H1 (cell line): ENCODE results near the gene HOXC11. TPM values are rescaled to one million over a fixed set of nuclear protein-coding genes. Genes with fewer than 3 reads are reported as not detected.

Experiments
- CTCF ChIA-PET: fragments of 300-600 bp; sonication (Branson Sonifier 250); formaldehyde crosslinking; loops from one replicate; lab custom pipeline; 2021; ENCODE audit not compliant: partially characterized antibody; lab: Charles Lee
- POLR2A ChIA-PET: fragments of 300-600 bp; sonication (Branson Sonifier 250); formaldehyde crosslinking; loops from one replicate; lab custom pipeline; 2021; ENCODE audit warnings: inconsistent platforms; ENCODE audit not compliant: partially characterized antibody; lab: Charles Lee
- DNase-seq, 2 experiments: peaks; one replicate each; pipeline versions ENCODE4 v3.0.0 to v3.0.0-alpha.2; 2010 to 2022; ENCODE audit warnings: low spot score in 2 of 2, low read depth in 1 of 2, mixed read lengths in 1 of 2
- FAIRE-seq: peaks from 2 replicates; lab custom pipeline; 2011; peaks lifted over from hg19 to GRCh38; lab: Jason Lieb, UNC
- H2AFZ ChIP-seq: 2 replicates; pipeline ENCODE4 v1.8.1; 2012; ENCODE audit warnings: low read length, inconsistent platforms
- H2AK5ac ChIP-seq: 2 replicates; pipeline ENCODE4 v1.6.1; 2013; ENCODE audit warnings: low read depth, low read length
- H2BK120ac ChIP-seq: replicated peaks from 2 replicates; pipeline ENCODE3; 2013; ENCODE audit warnings: low read depth, low read length, inconsistent platforms
- H2BK12ac ChIP-seq: 2 replicates; pipeline ENCODE4 v1.6.1; 2013; ENCODE audit warnings: low read depth, low read length
- H2BK15ac ChIP-seq: 2 replicates; pipeline ENCODE4 v1.6.1; 2013; ENCODE audit warnings: low read length
- H2BK20ac ChIP-seq: 2 replicates; pipeline ENCODE4 v1.6.1; 2013; ENCODE audit warnings: low read length
- H2BK5ac ChIP-seq: 2 replicates; pipeline ENCODE4 v1.6.1; 2013; ENCODE audit warnings: low read depth, low read length
- H3K14ac ChIP-seq: 2 replicates; pipeline ENCODE4 v1.6.1; 2013; ENCODE audit warnings: inconsistent platforms; ENCODE audit not compliant: insufficient read length
- H3K18ac ChIP-seq: 2 replicates; pipeline ENCODE4 v1.6.1; 2013; ENCODE audit warnings: low read length; ENCODE audit errors: extremely low read depth
- H3K23ac ChIP-seq: 2 replicates; pipeline ENCODE4 v1.6.1; 2013; ENCODE audit warnings: inconsistent platforms; ENCODE audit not compliant: insufficient read length
- H3K23me2 ChIP-seq: 2 replicates; pipeline ENCODE4 v1.6.1; 2013; ENCODE audit warnings: low read depth, low read length
- H3K27ac ChIP-seq: 2 replicates; pipeline ENCODE4 v1.6.1; 2011; ENCODE audit warnings: low read depth, low read length, inconsistent platforms
- H3K27me3 ChIP-seq, 4 experiments: replicated peaks in 1 of 4; 1 replicate in 1 of 4; 2 replicates in 3 of 4; pipeline versions ENCODE4 v1.6.1 to v1.8.1; 2011 to 2013; ENCODE audit warnings: low read length in 3 of 4, mild to moderate bottlenecking in 3 of 4, inconsistent platforms in 2 of 4, mixed read lengths in 2 of 4, moderate library complexity in 1 of 4; ENCODE audit not compliant: control insufficient read depth in 3 of 4, insufficient read depth in 3 of 4; ENCODE audit errors: extremely low read depth in 1 of 4
- H3K36me3 ChIP-seq, 4 experiments: 2 replicates each; pipeline versions ENCODE4 v1.6.1 to v1.8.1; 2011 to 2013; ENCODE audit warnings: mild to moderate bottlenecking in 4 of 4, low read length in 3 of 4, moderate library complexity in 2 of 4, control low read depth in 1 of 4, inconsistent platforms in 1 of 4; ENCODE audit not compliant: insufficient read depth in 4 of 4, control insufficient read depth in 2 of 4
- H3K4ac ChIP-seq: replicated peaks from 2 replicates; pipeline ENCODE3; 2013; ENCODE audit warnings: low read length, low read depth, mixed read lengths, inconsistent platforms; ENCODE audit not compliant: insufficient read length
- H3K4me1 ChIP-seq, 4 experiments: replicated peaks in 1 of 4; 1 replicate in 1 of 4; 2 replicates in 3 of 4; pipeline versions ENCODE4 v1.6.1 to v1.8.1; 2011 to 2013; ENCODE audit warnings: low read length in 3 of 4, inconsistent platforms in 2 of 4, mixed read lengths in 1 of 4; ENCODE audit not compliant: insufficient read depth in 4 of 4, control insufficient read depth in 3 of 4
- H3K4me2 ChIP-seq, 2 experiments: 2 replicates each; pipeline versions ENCODE4 v1.6.1 to v1.8.1; 2011 to 2013; ENCODE audit warnings: low read depth in 2 of 2, low read length in 2 of 2, control low read depth in 1 of 2, inconsistent platforms in 1 of 2, mild to moderate bottlenecking in 1 of 2; ENCODE audit not compliant: insufficient read depth in 1 of 2
- H3K4me3 ChIP-seq, 4 experiments: fragments of 200-600, 300-600 bp in 1 of 4; sonication (generic), shearing (Covaris generic), sonication (Bioruptor Twin) in 1 of 4; 2 replicates each; pipeline versions ENCODE4 v1.5.1 to v1.8.1; 2011 to 2016; ENCODE audit warnings: low read length in 4 of 4, low read depth in 3 of 4, control low read depth in 2 of 4, inconsistent platforms in 2 of 4, mild to moderate bottlenecking in 2 of 4, mixed read lengths in 1 of 4, moderate library complexity in 1 of 4; ENCODE audit not compliant: insufficient read depth in 2 of 4; ENCODE audit errors: extremely low read depth in 1 of 4
- H3K56ac ChIP-seq: replicated peaks from 2 replicates; pipeline ENCODE3; 2013; ENCODE audit warnings: low read depth, mild to moderate bottlenecking, mixed read lengths, low read length, inconsistent platforms; ENCODE audit not compliant: insufficient read length
- H3K79me1 ChIP-seq: 2 replicates; pipeline ENCODE4 v1.6.1; 2013; ENCODE audit warnings: low read depth, low read length, control low read depth
- H3K79me2 ChIP-seq, 2 experiments: 2 replicates each; pipeline versions ENCODE4 v1.6.1 to v1.8.1; 2012 to 2013; ENCODE audit warnings: low read length in 2 of 2, mild to moderate bottlenecking in 2 of 2, inconsistent platforms in 1 of 2; ENCODE audit not compliant: insufficient read depth in 2 of 2, control insufficient read depth in 1 of 2
- H3K9ac ChIP-seq, 4 experiments: replicated peaks in 1 of 4; 1 replicate in 1 of 4; 2 replicates in 3 of 4; pipeline versions ENCODE4 v1.6.1 to v1.8.1; 2011 to 2013; ENCODE audit warnings: low read depth in 3 of 4, low read length in 3 of 4, control low read depth in 2 of 4, mild to moderate bottlenecking in 2 of 4, moderate library complexity in 2 of 4, inconsistent platforms in 1 of 4; ENCODE audit errors: extremely low read depth in 1 of 4
- H3K9me3 ChIP-seq, 2 experiments: 2 replicates each; pipeline versions ENCODE4 v1.6.1 to v1.8.1; 2012 to 2013; ENCODE audit warnings: mild to moderate bottlenecking in 2 of 2, moderate library complexity in 2 of 2, control low read depth in 1 of 2, inconsistent platforms in 1 of 2, low read depth in 1 of 2, low read length in 1 of 2, mixed read lengths in 1 of 2; ENCODE audit not compliant: insufficient read depth in 2 of 2
- H4K20me1 ChIP-seq, 2 experiments: replicated peaks in 1 of 2; 2 replicates each; pipeline versions ENCODE3 to v1.8.1; 2011 to 2013; ENCODE audit warnings: inconsistent platforms in 2 of 2, low read length in 2 of 2, mild to moderate bottlenecking in 1 of 2; ENCODE audit not compliant: insufficient read depth in 2 of 2, control insufficient read depth in 1 of 2
- H4K5ac ChIP-seq: 2 replicates; pipeline ENCODE4 v1.6.1; 2013; ENCODE audit warnings: low read length, low read depth, mixed read lengths, inconsistent platforms; ENCODE audit not compliant: insufficient read length
- H4K8ac ChIP-seq: 2 replicates; pipeline ENCODE4 v1.8.0; 2013; ENCODE audit warnings: mild to moderate bottlenecking, moderate library complexity, low read length, inconsistent platforms; ENCODE audit not compliant: insufficient read depth; ENCODE audit errors: extremely low read depth
- H4K91ac ChIP-seq: replicated peaks from 2 replicates; pipeline ENCODE3; 2013; ENCODE audit warnings: low read length, mixed read lengths, inconsistent platforms; ENCODE audit not compliant: insufficient read length
- ASH2L ChIP-seq: fragments of 200-600, 300-600 bp; sonication (generic); IDR thresholded peaks from one replicate; pipeline ENCODE4 v1.7.1; 2017; ENCODE audit warnings: low read length
- CHD2 ChIP-seq: IDR thresholded peaks from 2 replicates; pipeline ENCODE4 v1.6.1; 2012; ENCODE audit warnings: low read length, improper control_type of control experiment
- EGR1 ChIP-seq: IDR thresholded peaks from 2 replicates; pipeline ENCODE4 v1.6.1; 2011; ENCODE audit warnings: low read depth, low read length, borderline replicate concordance
- HDAC6 ChIP-seq: IDR thresholded peaks from one replicate; pipeline ENCODE4 v1.7.1; 2012; ENCODE audit warnings: low read depth, mild to moderate bottlenecking, inconsistent platforms, low read length, moderate library complexity
- PHF8 ChIP-seq: fragments of 200-600 bp; sonication (generic); conservative IDR thresholded peaks from 2 replicates; pipeline ENCODE4 v1.7.1; 2012; ENCODE audit warnings: low read depth, mild to moderate bottlenecking, inconsistent platforms, low read length, moderate library complexity
- POLR2A ChIP-seq, 2 experiments: IDR thresholded peaks; 1 replicate in 1 of 2; 2 replicates in 1 of 2; pipeline ENCODE4 v1.6.1; 2011; ENCODE audit warnings: low read depth in 2 of 2, low read length in 2 of 2, mild to moderate bottlenecking in 2 of 2; ENCODE audit errors: control extremely low read depth in 1 of 2
- SIN3A ChIP-seq, 2 experiments: IDR thresholded peaks in 1 of 2; conservative IDR thresholded peaks in 1 of 2; 2 replicates each; pipeline ENCODE4 v1.6.1; 2011 to 2012; ENCODE audit warnings: low read length in 2 of 2, improper control_type of control experiment in 1 of 2, low read depth in 1 of 2, mild to moderate bottlenecking in 1 of 2
- SUZ12 ChIP-seq: fragments of 200-600 bp; sonication (generic); IDR thresholded peaks from 2 replicates; pipeline ENCODE4 v1.6.1; 2012; ENCODE audit warnings: mild to moderate bottlenecking, inconsistent platforms, low read length, moderate library complexity, mixed read lengths
- ZNF274 ChIP-seq: IDR thresholded peaks from 2 replicates; pipeline ENCODE4 v1.7.0; 2012; ENCODE audit warnings: low read length, borderline replicate concordance; ENCODE audit errors: extremely low read depth
- WGBS, 2 experiments: shearing (Covaris generic) in 1 of 2; methylation state at CpG; one replicate each; pipeline versions ENCODE4 v1.1.6 to v1.1.7; 2013 to 2015; ENCODE audit warnings: low lambda C conversion rate in 2 of 2, mixed read lengths in 2 of 2, inconsistent platforms in 1 of 2, low coverage in 1 of 2, missing lambda C conversion rate in 1 of 2; ENCODE audit not compliant: insufficient replicate concordance in 2 of 2, insufficient coverage in 1 of 2, insufficient read length in 1 of 2; ENCODE audit errors: extremely low coverage in 1 of 2, missing lambda C conversion rate in 1 of 2; 5-methylcytosine and 5-hydroxymethylcytosine counted together
- polyA plus RNA-seq, 7 experiments: library from polyadenylated mRNA; depleted of rRNA in 3 of 7; stranded (reverse) in 5 of 7; unstranded in 2 of 7; fragments of >200 nt in 5 of 7; fragments of 200-250 nt in 2 of 7; gene quantifications; 1 replicate in 5 of 7; 2 replicates in 1 of 7; 4 replicates in 1 of 7; pipeline versions ENCODE4 v1.2.1 to v1.2.3, GENCODE V29; 2011 to 2013; ENCODE audit warnings: missing spikeins in 2 of 7, mixed read lengths in 2 of 7
- total RNA-seq: library from RNA; stranded (reverse); fragmentation: NEBNext Ultra II Directional; extraction: Animal tissue kit (Norgen Biotek cat#: 25700); gene quantifications from 2 replicates; pipeline ENCODE4 v1.2.1, GENCODE V29; 2021
- TF ChIP-seq, protein P1 (sequence below), 3 experiments: IDR thresholded peaks; 1 replicate in 2 of 3; 2 replicates in 1 of 3; pipeline versions ENCODE4 v1.5.1 to v1.6.1; 2011; ENCODE audit warnings: low read length in 3 of 3, mild to moderate bottlenecking in 3 of 3, inconsistent platforms in 2 of 3, low read depth in 1 of 3, moderate library complexity in 1 of 3; ENCODE audit not compliant: insufficient read depth in 1 of 3; ENCODE audit errors: control extremely low read depth in 1 of 3

HOXC11 gene
- total and polyA plus RNA-seq, 2 of the 8 experiments (the other 6 are each of a cell fraction or from before 2014, with no cell fraction given): not detected

DNA sequence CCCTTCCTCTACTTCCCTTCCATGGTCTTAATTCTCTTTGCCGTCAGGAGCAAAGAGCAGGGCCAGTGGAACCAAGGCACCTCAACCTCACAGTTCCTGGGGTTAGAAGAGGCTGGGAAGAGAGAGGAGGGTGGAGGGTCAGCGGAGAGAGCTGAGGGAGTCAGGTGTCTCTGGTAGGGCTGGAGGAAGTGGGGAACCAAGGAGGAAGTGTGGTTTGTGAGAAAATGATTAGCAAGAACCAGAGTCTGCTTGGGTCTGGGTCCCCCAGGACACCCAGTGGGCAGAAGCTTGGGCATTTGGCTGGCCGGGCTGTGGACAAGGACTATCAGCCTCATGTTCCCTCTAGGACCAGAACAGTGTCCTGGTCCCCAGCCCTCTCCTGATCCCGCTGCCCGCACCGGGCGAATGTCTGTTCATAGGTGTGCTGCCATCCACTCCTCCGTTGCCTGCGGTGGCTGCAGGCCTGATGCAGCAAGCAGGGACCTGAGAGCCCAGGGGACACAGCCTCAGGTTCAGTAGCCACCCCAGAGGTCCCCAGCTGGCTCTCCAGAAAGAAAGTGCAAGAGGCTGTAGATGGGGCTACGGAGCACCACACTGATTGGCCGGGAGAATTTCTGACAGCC is 15.9 kb upstream of the HOXC11 start:
- ChIA-PET POLR2A (no interaction called here), CTCF (interaction anchor here (0.8 to 5.6 kb wide), 3 partner anchors 29 to 125 kb away, joined by 3 to 40 read pairs (median 3); partner anchors contain the start of gene HOXC10)
- no peak overlapping the region for H3K14ac ChIP-seq
- H4K5ac ChIP-seq: no peak overlapping the region
- no peak overlapping the region for H3K23ac ChIP-seq
- no peaks in the 10 kb centered on the region for H3K23me2 ChIP-seq
- H2BK12ac ChIP-seq: peak overlapping the region; percentile 60; the same call in 1 of the 2 replicates
- peaks cover 29 to 59% of the 10 kb centered on the region in 2 experiments for H4K20me1 ChIP-seq
- no peaks in the 10 kb centered on the region for H3K79me1 ChIP-seq
- no peak overlapping the region for H4K91ac ChIP-seq
- H3K27me3 ChIP-seq: peaks cover 100% of the 10 kb centered on the region in 4 experiments
- no peaks in the 10 kb centered on the region for H3K79me2 ChIP-seq
- H3K9ac ChIP-seq: no peak overlapping the region
- H3K18ac ChIP-seq: no peak overlapping the region
- no peak overlapping the region for H3K56ac ChIP-seq
- no peak overlapping the region for H4K8ac ChIP-seq
- FAIRE-seq (no peak), DNase-seq (no peak)
- H3K4ac ChIP-seq: no peak overlapping the region
- peak overlapping the region; percentile 72; the same call in 1 of the 2 replicates for H2AK5ac ChIP-seq
- WGBS, 2 experiments: 27% methylated on average over 11 of the region's 11 CpGs; no CpG with 5 or more reads in 1 of the 2 experiments
- no peak overlapping the region for H3K4me2 ChIP-seq
- H3K36me3 ChIP-seq: peaks cover 0 to 14% (median 0%) of the 10 kb centered on the region in 4 experiments; a peak in 1 of 8 replicates
- H3K27ac ChIP-seq: no peak overlapping the region
- no peak overlapping the region for H3K4me3 ChIP-seq
- peaks cover 0 to 5% (median 2%) of the 10 kb centered on the region in 4 experiments; a peak in 2 of 7 replicates for H3K4me1 ChIP-seq
- no peak overlapping the region for H2BK15ac ChIP-seq
- no peak overlapping the region for H2BK120ac ChIP-seq
- H2AFZ ChIP-seq: no peak overlapping the region
- H2BK5ac ChIP-seq: no peak overlapping the region
- H3K9me3 ChIP-seq: no peaks in the 10 kb centered on the region; a peak in 1 of 4 replicates
- H2BK20ac ChIP-seq: peak overlapping the region; percentile 86; the same call in 1 of the 2 replicates
- TF ChIP-seq ZNF274 (no peak), SIN3A (conservative IDR thresholded peaks at IDR 0.05 in 1 of 2, IDR thresholded peaks at IDR 0.05 in 1 of 2; ENCODE audit: low read depth in 1 of 2, low read length in 2 of 2) (no peak), HDAC6 (no peak), POLR2A (IDR thresholded peaks at IDR 0.05; ENCODE audit: control extremely low read depth in 1 of 2, low read depth in 2 of 2, low read length in 2 of 2) (no peak), EGR1 (no peak), ASH2L (no peak), SUZ12 (peak; percentile 59; the same call in 1 of the 2 replicates), PHF8 (no peak), CHD2 (no peak)
- TF ChIP-seq, protein P1, sequence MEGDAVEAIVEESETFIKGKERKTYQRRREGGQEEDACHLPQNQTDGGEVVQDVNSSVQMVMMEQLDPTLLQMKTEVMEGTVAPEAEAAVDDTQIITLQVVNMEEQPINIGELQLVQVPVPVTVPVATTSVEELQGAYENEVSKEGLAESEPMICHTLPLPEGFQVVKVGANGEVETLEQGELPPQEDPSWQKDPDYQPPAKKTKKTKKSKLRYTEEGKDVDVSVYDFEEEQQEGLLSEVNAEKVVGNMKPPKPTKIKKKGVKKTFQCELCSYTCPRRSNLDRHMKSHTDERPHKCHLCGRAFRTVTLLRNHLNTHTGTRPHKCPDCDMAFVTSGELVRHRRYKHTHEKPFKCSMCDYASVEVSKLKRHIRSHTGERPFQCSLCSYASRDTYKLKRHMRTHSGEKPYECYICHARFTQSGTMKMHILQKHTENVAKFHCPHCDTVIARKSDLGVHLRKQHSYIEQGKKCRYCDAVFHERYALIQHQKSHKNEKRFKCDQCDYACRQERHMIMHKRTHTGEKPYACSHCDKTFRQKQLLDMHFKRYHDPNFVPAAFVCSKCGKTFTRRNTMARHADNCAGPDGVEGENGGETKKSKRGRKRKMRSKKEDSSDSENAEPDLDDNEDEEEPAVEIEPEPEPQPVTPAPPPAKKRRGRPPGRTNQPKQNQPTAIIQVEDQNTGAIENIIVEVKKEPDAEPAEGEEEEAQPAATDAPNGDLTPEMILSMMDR (IDR thresholded peaks at IDR 0.05; ENCODE audit: control extremely low read depth in 1 of 3, insufficient read depth in 1 of 3, low read depth in 1 of 3, low read length in 3 of 3): no peak
